Stimulated activated effector memory CD8-positive, alpha-beta T cell treated with anti-CD3 and anti-CD28 coated beads, Interleukin-12 subunit alpha, Interleukin-12 subunit beta, amount 100 ng/mL, for 72 hours (primary cell): Measurements from ENCODE around the gene C1D.
"Not testable (repeated sequence)": the region's sequence is repeated elsewhere in the genome, so short reads cannot be mapped to it uniquely, and the experiment has no call there.

Experiments
- ATAC-seq: fragments of 150-1000 bp; cut with Tn5 transposase; 2 replicates; pipeline ENCODE4 v1.10.0; 2021
- DNase-seq, 2 donors: peaks; one replicate each; pipeline ENCODE4 v3.0.0; 2021 to 2022; ENCODE audit warnings: low spot score in 2 of 2
- H3K27ac Mint-ChIP-seq: one replicate; pipeline ENCODE4 v1.8.0; 2022; ENCODE audit warnings: mild to moderate bottlenecking, mixed read lengths
- H3K36me3 Mint-ChIP-seq: one replicate; pipeline ENCODE4 v1.8.0; 2022; ENCODE audit warnings: mild to moderate bottlenecking, mixed read lengths
- H3K4me1 Mint-ChIP-seq: one replicate; pipeline ENCODE4 v1.8.0; 2022; ENCODE audit warnings: mixed read lengths
- H3K4me3 Mint-ChIP-seq: one replicate; pipeline ENCODE4 v1.8.0; 2022; ENCODE audit warnings: mild to moderate bottlenecking, mixed read lengths
- H3K9me3 Mint-ChIP-seq: one replicate; pipeline ENCODE4 v1.8.0; 2022; ENCODE audit warnings: mixed read lengths

Gene C1D

GRCh38 chr2:68086166-68086565 is 23.4 kb upstream of the C1D start:
- no peak for DNase-seq
- no peak overlapping the region for H3K4me3 Mint-ChIP-seq
- H3K36me3 Mint-ChIP-seq: no peaks in the 10 kb centered on the region
- no peak for ATAC-seq
- H3K9me3 Mint-ChIP-seq: no peaks in the 10 kb centered on the region
- H3K27ac Mint-ChIP-seq: no peak overlapping the region
- no peaks in the 10 kb centered on the region for H3K4me1 Mint-ChIP-seq

DNA sequence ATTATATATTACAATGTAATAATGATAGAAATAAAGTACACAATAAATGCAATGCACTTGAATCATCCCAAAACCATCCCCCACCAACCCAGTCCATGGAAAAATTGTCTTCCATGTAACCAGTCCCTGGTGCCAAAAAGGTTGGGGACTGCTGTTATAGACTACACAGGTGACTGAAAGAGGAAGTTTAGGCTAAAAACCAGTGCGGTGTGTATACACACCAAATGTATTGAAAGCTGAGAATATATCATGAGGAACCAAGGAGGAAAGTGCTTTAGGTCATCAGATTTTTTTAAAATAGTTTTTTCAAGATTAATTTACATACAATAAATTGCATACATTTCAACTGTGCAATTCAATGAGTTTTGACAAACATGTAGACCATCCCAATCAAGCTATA is 20.5 kb upstream of the C1D start:
- no peak overlapping the region for H3K4me3 Mint-ChIP-seq
- H3K9me3 Mint-ChIP-seq: no peaks in the 10 kb centered on the region
- no peaks in the 10 kb centered on the region for H3K4me1 Mint-ChIP-seq
- H3K27ac Mint-ChIP-seq: no peak overlapping the region
- no peak for DNase-seq
- no peak for ATAC-seq
- no peaks in the 10 kb centered on the region for H3K36me3 Mint-ChIP-seq

GRCh38 chr2:68074050-68074449 is 11.2 kb upstream of the C1D start:
- H3K27ac Mint-ChIP-seq: no peak overlapping the region
- ATAC-seq (no peak), DNase-seq (no peak)
- H3K36me3 Mint-ChIP-seq: no peaks in the 10 kb centered on the region
- H3K4me3 Mint-ChIP-seq: no peak overlapping the region
- no peaks in the 10 kb centered on the region for H3K9me3 Mint-ChIP-seq
- H3K4me1 Mint-ChIP-seq: no peaks in the 10 kb centered on the region

DNA sequence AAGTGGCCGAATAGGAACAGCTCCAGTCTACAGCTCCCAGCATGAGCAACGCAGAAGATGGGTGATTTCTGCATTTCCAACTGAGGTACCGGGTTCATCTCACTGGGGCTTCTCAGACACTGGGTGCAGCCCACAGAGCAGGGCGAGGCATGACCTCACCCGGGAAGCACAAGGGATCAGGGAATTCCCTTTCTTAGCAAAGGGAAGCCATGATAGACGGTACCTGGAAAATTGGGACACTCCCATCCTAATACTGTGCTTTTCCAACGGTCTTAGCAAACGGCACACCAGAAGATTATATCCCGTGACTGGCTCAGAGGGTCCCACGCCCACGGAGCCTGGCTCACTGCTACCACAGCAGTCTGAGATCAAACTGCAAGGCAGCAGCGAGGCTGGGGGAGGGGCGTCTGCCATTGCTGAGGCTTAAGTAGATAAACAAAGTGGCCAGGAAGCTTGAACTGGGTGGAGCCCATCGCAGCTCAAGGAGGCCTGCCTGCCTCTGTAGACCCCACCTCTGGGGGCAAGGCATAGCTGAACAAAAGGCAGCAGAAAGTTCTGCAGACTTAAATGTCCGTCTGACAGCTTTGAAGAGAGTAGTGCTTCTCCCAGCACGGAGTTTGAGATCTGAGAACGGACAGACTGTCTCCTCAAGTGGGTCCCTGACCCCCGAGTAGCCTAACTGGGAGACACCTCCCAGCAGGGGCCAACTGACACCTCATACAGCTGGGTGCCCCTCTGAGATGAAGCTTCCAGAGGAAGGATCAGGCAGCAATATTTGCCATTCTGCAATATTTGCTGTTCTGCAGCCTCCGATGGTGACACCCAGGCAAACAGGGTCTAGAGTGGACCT is 1.2 kb upstream of the C1D start:
- peak overlapping the region; percentile 87 for H3K4me3 Mint-ChIP-seq
- not testable (repeated sequence) for H3K36me3 Mint-ChIP-seq, H3K9me3 Mint-ChIP-seq, H3K27ac Mint-ChIP-seq, DNase-seq, ATAC-seq
- peaks cover 21% of the 10 kb centered on the region for H3K4me1 Mint-ChIP-seq

- no peaks in the 10 kb centered on the region for H3K9me3 Mint-ChIP-seq
- H3K4me1 Mint-ChIP-seq: peaks cover 35% of the 10 kb centered on the region
- no peak for DNase-seq
- H3K36me3 Mint-ChIP-seq: peaks cover 7% of the 10 kb centered on the region
- no peak overlapping the region for H3K4me3 Mint-ChIP-seq
- ATAC-seq: no peak
- no peak overlapping the region for H3K27ac Mint-ChIP-seq
These were observed 2.2 kb downstream of the C1D start for GRCh38 chr2:68060652-68061051.

DNA sequence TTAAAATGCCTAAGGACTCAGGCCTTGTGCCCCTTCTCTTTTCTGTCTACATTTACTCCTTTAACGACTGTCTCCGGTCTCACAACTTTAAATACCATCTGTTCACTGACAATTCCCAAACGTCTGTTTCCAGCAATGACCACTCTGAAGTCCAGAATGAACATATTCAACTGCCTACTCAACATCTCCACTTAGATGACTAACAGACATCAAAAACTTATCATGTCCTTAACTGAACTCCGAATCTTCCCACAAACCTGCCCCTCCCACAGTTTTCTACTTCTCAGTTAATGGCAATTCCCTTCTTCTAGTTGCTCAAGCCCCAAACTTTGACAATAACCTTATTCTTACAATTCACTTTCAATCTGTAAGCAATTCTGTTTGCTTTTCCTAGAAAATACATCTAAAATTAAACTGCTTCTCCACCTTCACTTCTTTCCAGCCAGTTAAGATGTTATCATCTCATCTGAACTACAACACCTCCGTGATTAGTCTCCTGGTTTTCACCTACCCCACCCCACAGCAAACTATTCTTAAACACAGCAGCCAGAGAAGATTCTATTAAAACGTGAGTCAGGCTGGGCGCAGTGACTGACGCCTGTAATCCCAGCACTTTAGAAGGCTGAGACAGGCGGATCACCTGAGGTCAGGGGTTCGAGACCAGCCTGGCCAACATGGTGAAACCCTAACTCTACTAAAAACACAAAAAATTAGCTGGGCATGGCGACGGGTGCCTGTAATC is 2.8 kb downstream of the C1D start:
- Mint-ChIP-seq H3K4me3 (no peak overlapping the region), H3K9me3 (no peaks in the 10 kb centered on the region), H3K36me3 (peaks cover 7% of the 10 kb centered on the region), H3K4me1 (peaks cover 41% of the 10 kb centered on the region), H3K27ac (peak overlapping the region; percentile 2)
- no peak for DNase-seq
- ATAC-seq: no peak

DNA sequence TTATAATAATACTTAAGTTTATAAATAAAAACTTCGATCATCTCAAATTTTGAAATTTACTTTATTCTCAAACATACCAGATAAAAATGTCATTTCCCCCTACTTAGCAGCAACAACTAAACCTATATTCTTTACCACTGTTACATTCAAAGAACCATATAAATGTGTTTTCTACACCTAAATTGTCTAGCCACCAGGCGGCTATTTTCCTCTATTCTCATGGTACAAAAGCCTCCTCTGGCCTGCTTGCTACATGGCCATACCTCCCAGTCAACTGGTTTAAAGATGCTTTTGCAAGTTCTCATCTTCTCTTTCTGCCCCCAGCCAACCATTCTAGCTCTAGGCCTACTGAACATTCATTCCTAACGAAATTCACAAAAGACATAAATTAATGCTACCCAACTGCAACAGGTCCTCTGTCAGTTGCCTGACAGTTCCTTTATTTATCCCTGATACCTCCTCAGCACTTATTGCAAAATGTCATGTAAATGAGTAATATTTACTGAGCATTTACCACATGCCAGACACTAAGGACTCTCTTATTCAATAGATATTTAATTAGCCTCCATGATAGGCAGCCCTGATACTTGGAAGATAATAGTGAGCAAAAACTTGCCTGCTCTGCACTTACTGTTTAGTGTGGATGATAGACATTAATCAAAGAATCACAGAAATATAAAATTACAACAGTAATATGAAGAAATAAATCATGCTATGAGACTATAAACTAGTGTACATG is 5.0 kb downstream of the C1D start:
- Mint-ChIP-seq H3K4me1 (peaks cover 56% of the 10 kb centered on the region), H3K27ac (no peak overlapping the region), H3K4me3 (no peak overlapping the region), H3K9me3 (no peaks in the 10 kb centered on the region), H3K36me3 (peaks cover 15% of the 10 kb centered on the region)
- DNase-seq: no peak
- no peak for ATAC-seq

DNA sequence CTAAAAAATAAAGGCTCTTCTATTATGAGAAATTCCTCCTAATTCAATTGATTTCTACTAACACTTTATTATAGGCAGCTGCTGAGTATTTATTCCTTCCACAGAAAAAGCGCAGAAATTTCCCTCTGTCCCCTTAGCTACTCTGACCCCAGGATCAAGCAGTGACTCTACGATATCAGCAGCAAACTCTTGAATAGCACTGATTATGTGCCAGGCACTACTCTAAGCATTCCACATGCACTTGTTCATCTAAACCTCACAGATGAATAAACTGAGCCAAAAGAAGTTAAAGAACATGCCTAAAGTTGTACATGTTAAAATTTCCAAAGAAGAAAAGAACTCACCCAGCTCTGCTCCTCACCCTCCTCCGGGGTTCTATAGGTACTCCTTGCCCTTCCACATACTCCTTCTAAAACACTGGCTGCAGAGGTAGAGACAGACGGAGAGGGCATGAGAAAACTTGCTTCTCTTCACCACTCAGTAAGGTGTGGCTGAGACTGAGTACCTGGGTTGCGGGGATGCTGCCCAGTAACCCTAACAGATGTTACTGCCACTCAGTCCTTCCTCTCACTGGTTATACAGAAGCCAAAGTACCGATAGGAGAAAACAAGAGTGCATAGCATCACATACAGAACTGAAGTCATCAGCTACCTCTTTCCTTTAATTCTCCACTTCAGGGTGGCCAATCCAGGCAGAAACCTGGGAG is 9.9 kb downstream of the C1D start:
- ATAC-seq (no peak), DNase-seq (no peak)
- H3K27ac Mint-ChIP-seq: peak overlapping the region; percentile 53
- peaks cover 18% of the 10 kb centered on the region for H3K36me3 Mint-ChIP-seq
- no peaks in the 10 kb centered on the region for H3K9me3 Mint-ChIP-seq
- H3K4me1 Mint-ChIP-seq: peaks cover 43% of the 10 kb centered on the region
- H3K4me3 Mint-ChIP-seq: no peak overlapping the region

- Mint-ChIP-seq H3K9me3 (no peaks in the 10 kb centered on the region), H3K36me3 (peaks cover 43% of the 10 kb centered on the region), H3K4me1 (peaks cover 37% of the 10 kb centered on the region), H3K27ac (no peak overlapping the region), H3K4me3 (no peak overlapping the region)
- DNase-seq (no peak), ATAC-seq (no peak)
These were observed 12.5 kb downstream of the C1D start for GRCh38 chr2:68050353-68050752.

DNA sequence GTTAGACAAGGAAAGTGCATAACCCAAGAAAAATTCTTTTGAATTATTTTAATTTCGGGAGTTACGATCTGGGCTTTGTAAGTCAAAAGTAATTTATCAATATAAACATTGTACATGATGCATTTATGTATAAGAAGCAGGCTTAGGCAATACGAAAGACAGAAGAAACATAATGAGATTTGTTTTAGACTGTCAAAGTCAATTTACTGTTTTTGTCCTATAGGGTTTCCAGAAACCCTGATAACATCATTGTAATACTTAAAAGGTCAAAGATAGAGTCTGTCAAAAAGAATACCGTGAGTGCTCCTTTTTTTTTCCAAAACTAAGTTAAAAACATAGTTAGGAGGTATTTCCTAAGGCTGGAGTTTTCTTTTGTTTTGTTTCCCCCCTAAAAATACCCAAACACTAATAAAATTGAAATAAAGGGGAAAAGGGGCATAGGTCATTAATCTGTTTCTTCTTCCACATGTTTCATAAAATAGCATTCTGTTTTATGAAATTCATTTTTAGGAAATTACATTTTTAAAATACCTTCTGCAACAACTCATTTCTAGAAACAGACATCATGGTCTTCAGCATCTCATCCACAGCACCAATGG is 16.1 kb downstream of the C1D start:
- H3K27ac Mint-ChIP-seq: no peak overlapping the region
- H3K4me3 Mint-ChIP-seq: no peak overlapping the region
- H3K9me3 Mint-ChIP-seq: no peaks in the 10 kb centered on the region
- ATAC-seq (no peak), DNase-seq (no peak)
- peaks cover 64% of the 10 kb centered on the region for H3K36me3 Mint-ChIP-seq
- H3K4me1 Mint-ChIP-seq: peaks cover 15% of the 10 kb centered on the region

DNA sequence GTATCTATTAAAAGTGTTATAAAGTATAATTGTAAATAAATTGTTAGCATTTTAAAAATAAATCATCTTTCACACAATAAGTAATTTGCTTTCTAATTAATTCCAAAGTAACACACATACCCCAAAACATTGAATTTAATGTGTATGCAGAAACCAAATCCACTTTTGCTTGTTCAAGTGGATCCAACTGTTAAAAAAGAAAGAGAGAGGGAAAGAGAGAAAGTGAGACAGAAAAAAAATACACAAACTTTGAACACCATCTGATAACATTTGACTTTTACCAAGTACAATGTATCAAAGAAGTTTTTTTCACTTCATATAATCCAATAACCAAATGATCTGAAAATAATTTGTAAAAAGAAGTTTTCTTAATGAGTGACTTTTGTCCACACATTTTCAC is 16.6 kb downstream of the C1D start:
- H3K4me3 Mint-ChIP-seq: no peak overlapping the region
- no peak overlapping the region for H3K27ac Mint-ChIP-seq
- H3K4me1 Mint-ChIP-seq: peaks cover 10% of the 10 kb centered on the region
- peaks cover 69% of the 10 kb centered on the region for H3K36me3 Mint-ChIP-seq
- no peak for DNase-seq
- H3K9me3 Mint-ChIP-seq: no peaks in the 10 kb centered on the region
- ATAC-seq: no peak

GRCh38 chr2:68045342-68045741 is 17.5 kb downstream of the C1D start:
- peaks cover 3% of the 10 kb centered on the region for H3K4me1 Mint-ChIP-seq
- H3K9me3 Mint-ChIP-seq: no peaks in the 10 kb centered on the region
- DNase-seq: no peak
- no peak overlapping the region for H3K4me3 Mint-ChIP-seq
- no peak overlapping the region for H3K27ac Mint-ChIP-seq
- peaks cover 71% of the 10 kb centered on the region for H3K36me3 Mint-ChIP-seq
- no peak for ATAC-seq

GRCh38 chr2:68044099-68044498 is 18.7 kb downstream of the C1D start:
- Mint-ChIP-seq H3K9me3 (no peaks in the 10 kb centered on the region), H3K27ac (no peak overlapping the region), H3K4me3 (no peak overlapping the region), H3K4me1 (no peaks in the 10 kb centered on the region), H3K36me3 (peaks cover 71% of the 10 kb centered on the region)
- DNase-seq (no peak), ATAC-seq (no peak)

DNA sequence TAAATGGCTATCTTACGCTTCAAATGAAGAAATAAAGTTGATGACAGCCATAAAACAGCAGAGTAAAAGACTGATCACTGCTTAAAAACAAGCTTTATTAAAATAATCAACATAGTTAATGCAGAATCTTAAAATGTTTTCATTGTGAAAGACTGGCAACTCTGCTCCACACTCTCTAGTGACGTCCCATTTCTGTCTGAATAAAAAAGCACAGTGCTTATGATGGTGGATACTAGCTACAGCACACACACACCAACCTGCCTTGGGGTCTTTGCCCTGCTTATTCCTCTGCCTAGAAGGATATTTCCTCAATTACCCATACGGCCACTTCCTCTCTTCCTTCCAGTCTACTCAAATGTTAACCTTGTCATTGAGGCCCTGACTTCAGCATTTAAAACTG is 19.1 kb downstream of the C1D start:
- no peaks in the 10 kb centered on the region for H3K4me1 Mint-ChIP-seq
- no peaks in the 10 kb centered on the region for H3K9me3 Mint-ChIP-seq
- H3K27ac Mint-ChIP-seq: no peak overlapping the region
- peaks cover 69% of the 10 kb centered on the region for H3K36me3 Mint-ChIP-seq
- ATAC-seq (no peak), DNase-seq (no peak)
- H3K4me3 Mint-ChIP-seq: no peak overlapping the region

DNA sequence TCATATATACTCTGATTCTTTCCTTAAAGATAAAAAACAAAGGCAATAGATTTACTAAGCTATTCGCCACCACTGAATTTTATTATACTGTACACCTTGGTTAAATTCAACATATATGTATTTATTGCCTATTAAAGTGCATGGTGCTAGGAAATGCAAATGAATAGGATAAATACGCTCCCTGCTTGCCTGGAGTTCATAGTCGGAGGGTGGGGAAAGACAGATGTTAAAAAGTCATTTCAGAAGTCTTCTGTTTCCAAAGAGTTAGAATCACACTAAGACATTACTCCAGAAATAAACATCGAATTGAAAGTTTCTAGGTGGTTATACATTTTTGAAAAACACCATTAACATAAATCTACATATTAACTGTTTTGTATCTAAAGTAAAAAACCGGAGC is 19.8 kb downstream of the C1D start:
- H3K27ac Mint-ChIP-seq: no peak overlapping the region
- no peaks in the 10 kb centered on the region for H3K4me1 Mint-ChIP-seq
- H3K36me3 Mint-ChIP-seq: peaks cover 64% of the 10 kb centered on the region
- DNase-seq (no peak), ATAC-seq (no peak)
- no peak overlapping the region for H3K4me3 Mint-ChIP-seq
- H3K9me3 Mint-ChIP-seq: no peaks in the 10 kb centered on the region
